A549 treated with ZK216348 at 1 μM for 4 hours (cell line): ENCODE results near the gene XCR1. TPM values are rescaled to one million over a fixed set of nuclear protein-coding genes. Genes with fewer than 3 reads are reported as not detected.

Source experiments
- total RNA-seq: library from RNA; stranded (reverse); fragments of 200-300 nt; extraction: Qiagen RNA extraction; gene quantifications from 5 replicates; pipeline ENCODE4 v1.2.3, GENCODE V29; 2022; ENCODE audit warnings: low read depth

XCR1 gene
- not detected in 5 replicates for total RNA-seq

GRCh38 chr3:46027021-46027705 lies at the start of gene XCR1:
TSS of gene XCR1 (minus strand) at chr3:46027483. CDS start at chr3:46021947, 5,536 bp downstream.

DNA sequence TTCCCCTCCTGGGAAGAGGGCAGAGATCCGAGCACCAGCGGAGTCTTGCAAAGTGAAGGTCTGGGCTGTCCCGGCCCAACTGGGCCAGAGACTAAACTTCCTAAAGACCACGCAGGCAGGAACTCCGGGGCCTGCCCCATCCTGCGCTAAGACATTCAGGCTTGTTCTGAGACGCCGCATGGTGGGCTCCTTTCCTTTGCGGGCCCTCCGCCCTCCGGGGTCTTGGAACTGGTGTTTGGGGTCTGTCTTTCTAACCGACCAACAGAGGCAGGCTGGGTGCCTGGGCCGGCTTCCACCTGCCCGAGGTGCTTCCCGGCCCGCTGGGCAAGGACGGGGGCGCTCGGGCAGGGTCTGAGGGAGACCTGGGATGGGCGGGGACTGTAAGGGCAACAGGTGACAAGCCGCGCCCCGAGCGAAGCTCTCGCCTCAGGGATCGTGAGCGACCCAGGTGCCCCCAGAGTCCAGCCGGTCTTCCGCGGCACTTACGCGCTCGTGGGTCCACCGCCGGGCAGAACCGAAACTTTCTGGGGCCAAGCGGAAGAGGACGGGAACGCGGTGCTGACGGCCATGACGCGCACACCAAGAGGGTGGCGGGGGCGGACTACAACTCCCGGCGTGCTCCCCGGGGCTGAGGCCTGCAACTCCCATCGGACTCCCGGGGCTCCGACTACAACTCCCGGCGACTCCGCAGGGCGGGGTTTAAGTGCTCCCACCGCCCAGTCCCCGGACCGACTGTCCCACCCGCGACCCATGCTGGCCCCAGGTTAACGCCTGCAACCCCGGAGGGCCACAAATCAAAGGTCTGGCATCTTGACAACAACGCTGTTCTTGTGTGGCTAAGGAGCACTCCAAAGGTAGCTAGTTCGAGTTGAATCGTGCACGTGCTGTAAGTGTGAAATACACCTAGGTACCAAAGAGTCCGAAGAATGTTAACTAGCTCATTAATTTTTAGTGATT lies 31.8 kb downstream of the XCR1 start, which contains the start of gene FYCO1:
Gene FYCO1 (minus strand): TSS at position 589 of the 957 bp plus-strand sequence. CDS start 10,914 bp downstream, outside the sequence.

Other genes starting within 250 kb of the XCR1 start
- gene SLC6A20, start 230.9 kb downstream of the XCR1 start, total RNA-seq = 0.06 to 0.20 TPM in 2 of 5 replicates, not detected in the others
- 15.4 to 17.7 TPM (median 16.9 TPM) in 5 replicates for gene LZTFL1, start 185.4 kb downstream of the XCR1 start, total RNA-seq
- not detected in 5 replicates for gene CCR9, start 140.9 kb downstream of the XCR1 start, total RNA-seq
- gene CXCR6, start 84.0 kb downstream of the XCR1 start, total RNA-seq = not detected in 5 replicates
- gene FYCO1, start 31.7 kb downstream of the XCR1 start, total RNA-seq = 4.5 to 5.6 TPM (median 5.4 TPM) in 5 replicates
- not detected in 5 replicates for gene CCR1, start 180.8 kb upstream of the XCR1 start, total RNA-seq
- gene CCR3, start 215.0 kb upstream of the XCR1 start, total RNA-seq = not detected in 5 replicates